ENCODE results near the gene UPK3BL1. TPM values are rescaled to one million over a fixed set of nuclear protein-coding genes. Genes with fewer than 3 reads are reported as not detected.
"Not testable (repeated sequence)": the region's sequence is repeated elsewhere in the genome, so short reads cannot be mapped to it uniquely, and the experiment has no call there.

The UPK3BL1 gene
- total RNA-seq, 4 donors from 2014 or later, result 25.5 to 41.8 (median 40.9) TPM

DNA sequence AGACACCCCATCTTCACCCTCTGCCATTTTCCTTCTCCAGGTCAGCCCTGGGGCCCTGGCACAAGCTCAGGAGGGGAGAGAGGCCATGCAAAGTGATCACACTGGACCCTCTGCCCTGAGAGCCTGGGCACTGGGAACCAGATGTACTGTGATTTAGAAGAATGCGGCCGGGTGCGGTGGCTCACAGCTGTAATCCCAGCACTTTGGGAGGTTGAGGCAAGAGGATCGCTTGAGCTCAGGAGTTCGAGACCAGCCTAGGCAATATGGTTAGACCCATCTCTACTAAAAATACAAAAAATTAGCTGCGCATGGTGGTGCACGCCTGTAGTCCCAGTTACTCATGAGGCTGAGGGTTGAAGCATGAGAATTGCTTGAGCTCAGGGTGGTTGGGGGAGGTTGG lies 5.2 kb upstream of the UPK3BL1 start:
- 94 to 97% methylated on average over 7 of the region's 7 CpGs for WGBS, 2 donors
- H3K4me3 ChIP-seq (ENCODE audit: low read depth, poor library complexity, severe bottlenecking); intact Hi-C loops (cut with DNase I; ENCODE audit: low total_unique reads): not testable (repeated sequence)
- peak in 1 of 2 donors; percentile 23 for DNase-seq (ENCODE audit: low spot score in 2 of 2)

DNA sequence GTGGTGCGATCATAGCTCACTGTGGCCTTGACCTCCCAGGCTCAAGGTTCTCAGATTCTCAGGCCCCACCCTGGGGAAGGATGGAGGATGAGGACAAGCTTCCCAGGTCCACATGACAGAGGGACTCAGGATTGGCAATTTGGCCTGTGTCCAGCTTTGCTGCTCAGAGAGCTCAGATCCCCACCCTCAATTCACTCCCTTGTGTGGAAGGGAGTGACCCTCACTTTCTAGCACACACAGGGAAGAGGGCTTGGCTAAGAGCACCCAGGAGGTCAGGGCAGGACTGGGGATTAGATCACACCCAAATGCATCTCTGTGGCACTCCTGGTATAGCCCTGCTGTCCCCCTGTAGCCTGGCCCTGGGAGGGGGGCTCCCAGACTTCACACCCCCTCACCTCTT lies 813 bp upstream of the UPK3BL1 start:
- intact Hi-C loops (cut with DNase I; ENCODE audit: low total_unique reads); H3K4me3 ChIP-seq (ENCODE audit: low read depth, poor library complexity, severe bottlenecking); DNase-seq (ENCODE audit: low spot score in 2 of 2): not testable (repeated sequence)
- WGBS, 2 donors, result 83% methylated on average over 1 of the region's 1 CpG; no CpG with 5 or more reads in 1 of the 2 donors

DNA sequence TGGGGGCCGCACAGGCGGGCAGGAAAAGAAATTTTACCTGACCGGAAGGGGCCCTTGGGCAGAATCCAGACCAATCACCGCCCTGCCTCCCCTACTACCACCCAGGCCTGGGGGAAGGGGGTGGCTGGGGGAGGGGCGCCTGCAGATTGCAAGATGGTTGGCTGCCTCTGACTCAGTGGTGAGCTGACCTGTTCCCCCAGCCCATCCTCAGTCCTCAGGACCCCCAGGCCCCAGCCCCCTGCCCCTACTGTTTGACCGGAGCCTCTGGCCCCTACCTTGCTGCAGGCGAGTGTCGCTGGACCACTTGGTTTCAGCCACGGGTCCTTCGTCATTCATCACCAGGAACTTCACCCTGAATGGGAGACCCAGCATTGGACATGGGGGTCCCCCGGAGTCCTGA lies 3.7 kb downstream of the UPK3BL1 start:
- DNase-seq (ENCODE audit: low spot score in 2 of 2), result peak in 1 of 2 donors; percentile 79
- intact Hi-C loops (cut with DNase I; ENCODE audit: low total_unique reads); H3K4me3 ChIP-seq (ENCODE audit: low read depth, poor library complexity, severe bottlenecking): not testable (repeated sequence)
- WGBS, 2 donors, result 80 to 85% methylated on average over 4 to 5 of the region's 11 CpGs

DNA sequence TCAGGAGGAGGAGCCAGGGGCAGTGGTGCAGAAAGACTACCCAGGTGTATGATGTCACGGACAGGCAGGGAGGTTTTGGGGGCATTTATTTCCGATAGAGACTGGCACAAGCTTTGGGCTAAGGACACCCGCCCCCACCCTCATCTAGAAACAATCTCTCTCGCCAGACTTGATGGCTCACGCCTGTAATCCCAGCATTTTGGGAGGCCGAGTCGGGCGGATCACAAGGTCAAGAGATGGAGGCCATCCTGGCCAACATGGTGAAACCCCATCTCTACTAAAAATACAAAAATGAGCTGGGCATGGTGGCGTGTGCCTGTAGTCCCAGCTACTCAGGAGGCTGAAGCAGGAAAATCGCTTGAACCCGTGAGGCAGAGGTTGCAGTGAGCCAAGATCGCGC lies 5.6 kb downstream of the UPK3BL1 start:
- peak in 1 of 2 donors; percentile 62 for DNase-seq (ENCODE audit: low spot score in 2 of 2)
- intact Hi-C loops (cut with DNase I; ENCODE audit: low total_unique reads); H3K4me3 ChIP-seq (ENCODE audit: low read depth, poor library complexity, severe bottlenecking): not testable (repeated sequence)
- 86 to 91% methylated on average over 8 to 9 of the region's 13 CpGs for WGBS, 2 donors

DNA sequence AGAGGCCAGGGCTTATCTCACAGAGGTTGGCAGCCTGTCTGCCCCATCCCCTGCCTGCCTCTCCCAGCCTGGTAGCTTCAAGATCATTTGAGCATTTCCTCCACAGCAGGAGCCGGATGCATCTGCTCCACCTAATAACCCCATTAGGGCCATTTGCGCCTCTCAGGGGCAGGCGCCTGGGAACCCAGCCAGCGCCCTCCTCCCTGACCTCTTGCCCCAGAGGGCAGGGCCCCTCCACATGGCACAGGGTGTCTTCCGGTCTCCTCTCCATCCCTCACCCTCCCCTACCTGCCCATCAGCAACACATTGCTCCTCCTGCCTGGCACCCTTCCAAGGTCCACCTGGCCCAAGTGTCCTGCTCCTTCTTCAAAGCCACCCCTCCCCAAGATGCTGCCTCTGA lies 7.2 kb downstream of the UPK3BL1 start:
- intact Hi-C loops (cut with DNase I; ENCODE audit: low total_unique reads); DNase-seq (ENCODE audit: low spot score in 2 of 2); H3K4me3 ChIP-seq (ENCODE audit: low read depth, poor library complexity, severe bottlenecking): not testable (repeated sequence)
- WGBS, 2 donors, result no CpG with 5 or more reads among the region's 5 CpGs

DNA sequence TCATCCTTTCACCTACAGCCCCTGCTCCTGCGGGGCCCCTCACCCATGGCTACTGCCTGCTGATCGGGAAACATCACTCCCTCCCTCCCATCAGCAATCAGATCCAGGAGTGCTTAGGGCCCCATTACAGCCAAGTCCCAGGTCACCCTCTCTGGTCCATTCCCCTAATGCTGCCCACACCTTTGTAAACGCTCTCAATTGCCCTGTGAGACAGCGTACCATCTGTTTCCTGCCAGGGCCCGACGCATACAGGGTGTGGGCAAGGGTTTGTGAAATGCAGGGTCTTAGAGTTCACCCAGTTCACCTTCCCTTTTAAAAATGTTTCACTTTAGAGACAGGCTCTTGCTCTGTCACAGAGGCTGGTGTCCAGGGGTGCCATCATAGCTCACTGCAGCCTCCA lies 8.3 kb downstream of the UPK3BL1 start:
- 75 to 94% methylated on average over 3 of the region's 6 CpGs for WGBS, 2 donors
- H3K4me3 ChIP-seq (ENCODE audit: low read depth, poor library complexity, severe bottlenecking); intact Hi-C loops (cut with DNase I; ENCODE audit: low total_unique reads): not testable (repeated sequence)
- peak in 1 of 2 donors; percentile 37 for DNase-seq (ENCODE audit: low spot score in 2 of 2)

DNA sequence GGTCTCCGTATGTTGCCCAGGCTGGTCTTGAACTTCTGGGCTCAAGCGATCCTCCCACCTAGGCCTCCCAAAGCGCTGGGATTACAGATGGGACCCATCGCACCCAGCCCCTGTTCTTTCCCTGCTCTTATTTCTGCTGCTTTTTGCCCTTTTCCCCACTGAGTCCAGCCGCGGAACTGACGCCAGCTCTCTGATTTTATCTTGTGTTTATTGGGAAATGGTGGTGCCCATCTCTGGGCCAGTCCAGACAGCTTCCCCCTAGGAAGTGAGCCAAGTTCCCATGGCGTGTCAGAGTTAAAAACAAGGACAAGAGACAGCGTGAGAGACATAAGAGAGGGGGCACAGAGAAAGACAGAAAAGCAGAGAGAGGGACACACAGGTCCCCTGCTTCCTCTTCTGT lies 12.0 kb downstream of the UPK3BL1 start:
- intact Hi-C loops (cut with DNase I; ENCODE audit: low total_unique reads); H3K4me3 ChIP-seq (ENCODE audit: low read depth, poor library complexity, severe bottlenecking): not testable (repeated sequence)
- DNase-seq (ENCODE audit: low spot score in 2 of 2), result peak in 1 of 2 donors; percentile 46
- WGBS, 2 donors, result 53% methylated on average over 3 of the region's 9 CpGs; no CpG with 5 or more reads in 1 of the 2 donors

DNA sequence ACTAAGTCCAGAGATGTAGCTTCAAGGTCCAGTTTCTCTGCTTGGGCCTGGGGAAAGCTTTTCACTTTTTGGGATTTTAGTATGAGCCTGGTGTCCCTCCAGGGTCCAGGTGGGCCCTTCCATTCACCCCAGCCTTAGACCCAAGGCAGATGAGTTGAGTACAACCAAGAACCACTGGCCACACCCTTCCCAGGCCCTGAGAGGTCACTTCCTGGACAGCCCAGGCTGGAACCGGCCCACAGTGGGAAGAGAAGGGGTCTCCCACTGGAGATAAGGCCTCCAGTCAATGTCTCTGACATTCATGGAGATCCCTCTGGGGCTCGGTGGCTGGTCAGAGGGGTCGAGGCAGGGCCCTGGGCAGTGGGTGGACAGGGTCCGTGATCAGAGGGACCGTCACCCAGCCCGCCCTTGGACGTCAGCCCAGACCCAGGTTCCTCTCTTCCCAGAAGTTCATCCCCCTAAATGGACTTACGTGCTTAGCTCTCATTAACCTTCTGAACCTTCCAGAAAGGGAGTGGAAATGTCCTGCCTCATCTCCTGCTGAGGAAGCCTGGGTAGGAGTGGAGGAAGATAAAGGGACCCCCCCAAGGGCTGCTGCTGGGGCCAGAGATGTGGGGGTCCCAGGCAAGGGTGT lies 15.2 kb downstream of the UPK3BL1 start:
- no CpG with 5 or more reads among the region's 8 CpGs for WGBS, 2 donors
- DNase-seq (ENCODE audit: low spot score in 2 of 2); H3K4me3 ChIP-seq (ENCODE audit: low read depth, poor library complexity, severe bottlenecking); intact Hi-C loops (cut with DNase I; ENCODE audit: low total_unique reads): not testable (repeated sequence)

DNA sequence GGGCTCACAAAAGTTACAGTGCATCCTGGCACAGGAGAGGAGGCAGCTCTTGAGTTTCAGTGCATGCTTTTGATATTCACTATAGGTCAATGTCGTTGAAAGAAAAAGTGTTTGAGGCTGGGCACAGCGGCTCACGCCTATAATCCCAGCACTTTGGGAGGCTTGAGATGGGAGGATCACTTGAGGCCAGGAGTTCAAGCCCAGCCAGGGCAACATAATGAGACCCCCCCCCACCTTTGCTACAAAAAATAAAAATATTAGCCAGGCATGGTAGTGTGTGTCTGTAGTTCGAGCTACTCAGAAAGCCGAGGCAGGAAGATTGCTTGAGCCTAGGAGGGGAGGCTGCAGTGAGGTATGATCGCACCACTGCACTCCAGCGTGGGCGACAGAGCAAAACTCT lies 24.5 kb downstream of the UPK3BL1 start:
- intact Hi-C loops (cut with DNase I; ENCODE audit: low total_unique reads); H3K4me3 ChIP-seq (ENCODE audit: low read depth, poor library complexity, severe bottlenecking): not testable (repeated sequence)
- DNase-seq (ENCODE audit: low spot score in 2 of 2), result peak in 1 of 2 donors; percentile 29
- WGBS, 2 donors, result 77 to 96% methylated on average over 3 of the region's 8 CpGs

DNA sequence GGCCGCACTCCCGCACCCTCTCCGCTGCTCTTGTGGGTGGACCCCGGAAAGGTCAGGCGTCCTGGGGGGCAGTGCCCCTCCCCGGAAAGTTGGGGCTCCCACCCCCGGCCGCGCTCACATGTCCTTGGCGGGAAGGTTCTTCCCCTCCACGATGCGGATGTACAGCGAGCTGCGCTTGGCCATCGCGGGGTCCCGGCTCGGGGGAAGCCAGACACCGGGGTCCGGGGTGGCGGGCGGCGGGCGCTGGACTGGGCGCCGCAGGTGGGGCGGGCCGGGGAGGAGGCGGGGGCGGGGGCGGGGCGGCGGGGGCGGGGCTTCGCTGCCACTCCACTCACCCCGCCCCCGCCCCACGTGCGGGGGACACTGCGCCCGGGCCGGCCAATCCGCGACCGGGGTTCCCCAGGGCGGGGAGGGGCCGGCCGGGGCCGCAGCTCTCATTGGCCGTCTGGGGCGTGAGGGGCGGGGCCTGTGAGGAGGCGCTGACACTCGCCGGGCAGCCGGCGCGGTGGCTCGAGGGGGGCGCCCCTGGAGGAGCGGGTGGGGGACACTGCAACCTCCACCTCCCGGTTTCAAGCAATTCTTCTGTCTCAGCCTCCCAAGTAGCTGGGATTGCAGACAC lies 26.0 kb downstream of the UPK3BL1 start, which contains the start of gene RASA4:
Gene RASA4, minus strand, starts transcription at position 250 of the 619 bp plus-strand sequence. Its CDS starts 67 bp downstream, at position 183.
- no CpG with 5 or more reads among the region's 62 CpGs for WGBS, 2 donors
- DNase-seq (ENCODE audit: low spot score in 2 of 2), result peak; percentile 42 to 87

DNA sequence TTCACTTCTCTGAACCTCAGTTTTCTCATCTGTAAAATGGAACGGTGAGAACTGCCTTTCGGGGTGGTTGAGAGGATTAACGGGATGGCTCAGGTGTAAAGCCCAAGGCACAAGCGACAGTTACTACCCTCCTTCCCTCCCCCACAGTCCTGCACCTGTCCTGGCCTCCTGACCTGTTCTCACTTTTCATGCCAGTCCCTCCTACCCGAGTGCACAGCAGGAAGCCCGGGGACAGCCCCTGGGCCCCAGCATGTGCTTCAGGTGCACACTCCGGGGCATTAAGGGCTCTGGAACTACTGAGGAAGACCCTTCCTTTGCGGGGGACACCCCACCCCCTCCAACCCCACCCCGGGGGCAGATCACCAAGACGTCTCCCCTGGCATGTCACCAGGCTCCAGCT lies 26.7 kb downstream of the UPK3BL1 start:
- intact Hi-C loops (cut with DNase I; ENCODE audit: low total_unique reads), result not testable (repeated sequence)
- WGBS, 2 donors, result no CpG with 5 or more reads among the region's 10 CpGs

More for the DNA sequence above, 26.0 kb downstream of the UPK3BL1 start, which contains the start of gene RASA4:
- intact Hi-C loops (cut with DNase I; ENCODE audit: low total_unique reads); H3K4me3 ChIP-seq (ENCODE audit: low read depth, poor library complexity, severe bottlenecking): not testable (repeated sequence)

DNA sequence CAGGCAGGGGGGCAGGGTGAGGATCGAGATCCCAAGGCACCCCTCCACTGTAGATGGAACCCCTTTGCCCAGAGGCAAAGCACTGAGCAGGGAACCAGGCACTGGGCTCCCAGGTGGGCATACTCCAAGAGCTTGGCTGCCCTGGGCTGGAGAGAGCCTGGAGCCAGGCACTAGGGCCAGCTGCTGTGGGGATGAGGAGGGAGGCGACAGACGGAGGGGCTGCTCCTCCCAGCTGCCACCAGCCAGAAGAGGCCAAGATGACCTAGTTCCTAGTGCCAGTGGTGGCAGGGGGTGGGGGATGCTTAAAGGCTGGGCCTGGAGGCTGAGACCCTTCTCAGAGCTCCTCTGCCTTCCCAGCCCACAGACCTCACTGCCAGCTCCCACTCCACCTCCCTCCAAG lies 27.7 kb downstream of the UPK3BL1 start:
- H3K4me3 ChIP-seq (ENCODE audit: low read depth, poor library complexity, severe bottlenecking); DNase-seq (ENCODE audit: low spot score in 2 of 2); intact Hi-C loops (cut with DNase I; ENCODE audit: low total_unique reads): not testable (repeated sequence)
- no CpG with 5 or more reads among the region's 3 CpGs for WGBS, 2 donors

More for the DNA sequence above, 26.7 kb downstream of the UPK3BL1 start:
- DNase-seq (ENCODE audit: low spot score in 2 of 2); H3K4me3 ChIP-seq (ENCODE audit: low read depth, poor library complexity, severe bottlenecking): not testable (repeated sequence)

DNA sequence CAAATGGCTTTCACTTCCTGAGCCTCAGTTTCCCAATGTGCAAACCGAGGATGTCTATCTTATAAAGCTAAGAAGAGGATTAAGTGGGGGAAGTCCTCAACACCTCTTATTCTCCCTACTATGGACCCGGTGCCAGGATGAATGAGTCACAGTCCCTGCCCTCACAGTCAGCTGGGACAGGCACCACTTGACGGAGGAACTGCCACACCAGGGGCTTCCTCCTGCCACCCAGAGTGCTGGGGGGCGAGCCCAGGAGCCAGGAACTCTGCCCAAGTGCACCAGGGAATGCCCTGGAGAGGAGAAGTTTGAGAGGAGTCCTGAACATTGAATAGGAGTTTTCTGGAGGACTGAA lies 28.3 kb downstream of the UPK3BL1 start:
- not testable (repeated sequence) for H3K4me3 ChIP-seq (ENCODE audit: low read depth, poor library complexity, severe bottlenecking)
- WGBS, 2 donors, result no CpG with 5 or more reads among the region's 4 CpGs

DNA sequence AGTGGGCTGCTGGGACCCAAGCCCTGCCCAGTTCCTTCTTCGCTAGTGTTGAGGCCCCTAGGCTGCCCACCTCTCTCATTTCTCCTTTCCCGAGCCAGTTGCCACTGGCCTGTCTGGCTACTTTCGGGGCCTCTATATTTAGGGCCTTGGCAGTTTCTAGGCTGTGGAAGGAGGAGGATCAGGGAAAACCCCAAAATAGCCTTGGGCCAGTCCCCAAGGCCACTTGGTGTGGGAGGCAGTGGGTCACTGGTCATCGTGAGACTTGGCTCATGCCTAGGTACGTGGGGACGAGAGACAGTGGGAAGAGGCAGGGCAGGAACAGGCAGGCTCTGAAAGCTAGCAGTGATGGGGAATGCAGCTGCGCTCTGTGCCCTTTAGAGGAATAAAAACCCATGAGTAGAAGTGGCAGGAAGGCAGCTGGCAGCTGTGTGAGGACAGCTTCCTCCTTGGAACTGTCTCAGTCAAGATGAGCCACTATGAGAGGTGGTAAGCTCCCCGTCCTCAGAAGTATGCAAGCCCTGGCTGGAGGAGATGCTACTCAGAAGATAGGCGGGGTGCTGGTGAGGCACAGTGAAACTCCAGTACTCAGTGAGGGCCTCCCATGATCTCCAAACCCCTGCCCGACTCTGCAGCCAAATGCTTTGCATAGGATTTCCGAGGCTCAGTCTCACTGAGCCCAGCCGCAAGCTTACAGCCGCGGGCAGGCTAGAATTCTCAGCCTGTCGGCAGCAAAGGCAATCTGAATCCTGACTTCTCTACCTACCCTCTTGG lies 28.8 kb downstream of the UPK3BL1 start:
- DNase-seq (ENCODE audit: low spot score in 2 of 2), result not testable (repeated sequence)
- 32 to 80% methylated on average over 1 to 4 of the region's 15 CpGs for WGBS, 2 donors

More for the DNA sequence above, 28.3 kb downstream of the UPK3BL1 start:
- DNase-seq (ENCODE audit: low spot score in 2 of 2); intact Hi-C loops (cut with DNase I; ENCODE audit: low total_unique reads): not testable (repeated sequence)

More for the DNA sequence above, 28.8 kb downstream of the UPK3BL1 start:
- intact Hi-C loops (cut with DNase I; ENCODE audit: low total_unique reads); H3K4me3 ChIP-seq (ENCODE audit: low read depth, poor library complexity, severe bottlenecking): not testable (repeated sequence)

Measured in lower leg skin (tissue), 4 donors.